ENCODE measurements around the gene GLOD5. TPM values are rescaled to one million over a fixed set of nuclear protein-coding genes. Genes with fewer than 3 reads are reported as not detected.
"Not testable (repeated sequence)": the region's sequence is repeated elsewhere in the genome, so short reads cannot be mapped to it uniquely, and the experiment has no call there.

GLOD5 gene
- total and polyA plus RNA-seq, 11 donors: not detected

DNA sequence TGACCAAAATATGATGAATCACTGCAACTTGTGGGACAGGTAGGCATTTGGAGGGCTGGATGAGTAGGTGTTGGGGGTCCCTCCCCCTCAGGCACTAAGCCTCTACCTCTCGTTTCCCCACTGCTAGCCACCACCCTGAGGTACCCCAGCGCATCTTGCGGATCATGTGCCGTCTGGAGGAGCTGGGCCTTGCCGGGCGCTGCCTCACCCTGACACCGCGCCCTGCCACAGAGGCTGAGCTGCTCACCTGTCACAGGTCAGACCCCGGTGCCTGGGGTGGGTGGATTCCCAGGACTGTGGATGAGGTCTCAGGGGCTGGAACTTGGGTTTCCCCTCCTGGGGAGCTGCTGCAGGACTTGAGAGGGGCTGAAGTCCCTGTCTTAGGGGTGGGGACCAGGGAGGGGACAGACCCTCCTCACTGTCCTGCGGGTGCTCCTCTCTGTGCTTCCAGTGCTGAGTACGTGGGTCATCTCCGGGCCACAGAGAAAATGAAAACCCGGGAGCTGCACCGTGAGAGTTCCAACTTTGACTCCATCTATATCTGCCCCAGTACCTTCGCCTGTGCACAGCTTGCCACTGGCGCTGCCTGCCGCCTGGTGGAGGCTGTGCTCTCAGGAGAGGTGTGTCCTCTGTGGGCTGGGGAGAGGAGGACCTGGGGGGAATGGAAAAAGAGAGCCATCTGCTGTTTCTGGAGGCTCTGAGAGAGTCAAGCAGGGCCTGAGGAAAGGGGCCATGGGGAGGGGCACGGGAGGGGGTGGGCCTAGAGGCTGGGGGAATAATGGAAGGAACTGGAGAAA, 54.7 kb downstream of the GLOD5 start:
- Histone ChIP-seq H3K27ac (no peak overlapping the region), H3K9me3 (no peaks in the 10 kb centered on the region), H3K4me1 (no peaks in the 10 kb centered on the region), H3K27me3 (no peaks in the 10 kb centered on the region), H3K36me3 (peaks cover 0 to 54% (median 25%) of the 10 kb centered on the region in 9 donors), H3K4me3 (no peak overlapping the region)
- TF ChIP-seq, protein P1, sequence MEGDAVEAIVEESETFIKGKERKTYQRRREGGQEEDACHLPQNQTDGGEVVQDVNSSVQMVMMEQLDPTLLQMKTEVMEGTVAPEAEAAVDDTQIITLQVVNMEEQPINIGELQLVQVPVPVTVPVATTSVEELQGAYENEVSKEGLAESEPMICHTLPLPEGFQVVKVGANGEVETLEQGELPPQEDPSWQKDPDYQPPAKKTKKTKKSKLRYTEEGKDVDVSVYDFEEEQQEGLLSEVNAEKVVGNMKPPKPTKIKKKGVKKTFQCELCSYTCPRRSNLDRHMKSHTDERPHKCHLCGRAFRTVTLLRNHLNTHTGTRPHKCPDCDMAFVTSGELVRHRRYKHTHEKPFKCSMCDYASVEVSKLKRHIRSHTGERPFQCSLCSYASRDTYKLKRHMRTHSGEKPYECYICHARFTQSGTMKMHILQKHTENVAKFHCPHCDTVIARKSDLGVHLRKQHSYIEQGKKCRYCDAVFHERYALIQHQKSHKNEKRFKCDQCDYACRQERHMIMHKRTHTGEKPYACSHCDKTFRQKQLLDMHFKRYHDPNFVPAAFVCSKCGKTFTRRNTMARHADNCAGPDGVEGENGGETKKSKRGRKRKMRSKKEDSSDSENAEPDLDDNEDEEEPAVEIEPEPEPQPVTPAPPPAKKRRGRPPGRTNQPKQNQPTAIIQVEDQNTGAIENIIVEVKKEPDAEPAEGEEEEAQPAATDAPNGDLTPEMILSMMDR (IDR thresholded peaks at IDR 0.05): no peak
- TF ChIP-seq POLR2A (IDR thresholded peaks at IDR 0.05): no peak
- peak in 1 of 4 donors; percentile 11 for ATAC-seq
- WGBS, 4 donors: 85 to 98% (median 92%) methylated on average over 18 of the region's 18 CpGs
- intact Hi-C loops (cut with DNase I): no loop called here
- DNase-seq: no peak

GRCh38 chrX:48818098-48818497, 56.6 kb downstream of the GLOD5 start:
- no peaks in the 10 kb centered on the region for H3K4me1 ChIP-seq
- peaks cover 0 to 49% (median 23%) of the 10 kb centered on the region in 9 donors for H3K36me3 ChIP-seq
- WGBS, 4 donors: 85 to 97% (median 93%) methylated on average over 13 to 16 of the region's 16 CpGs
- intact Hi-C loops (cut with DNase I): no loop called here
- no peak for TF ChIP-seq POLR2A (IDR thresholded peaks at IDR 0.05)
- TF ChIP-seq, protein P1 (IDR thresholded peaks at IDR 0.05): no peak
- H3K9me3 ChIP-seq: no peaks in the 10 kb centered on the region
- no peak overlapping the region for H3K27ac ChIP-seq
- ATAC-seq (no peak), DNase-seq (no peak)
- H3K4me3 ChIP-seq: no peak overlapping the region
- no peaks in the 10 kb centered on the region for H3K27me3 ChIP-seq

DNA sequence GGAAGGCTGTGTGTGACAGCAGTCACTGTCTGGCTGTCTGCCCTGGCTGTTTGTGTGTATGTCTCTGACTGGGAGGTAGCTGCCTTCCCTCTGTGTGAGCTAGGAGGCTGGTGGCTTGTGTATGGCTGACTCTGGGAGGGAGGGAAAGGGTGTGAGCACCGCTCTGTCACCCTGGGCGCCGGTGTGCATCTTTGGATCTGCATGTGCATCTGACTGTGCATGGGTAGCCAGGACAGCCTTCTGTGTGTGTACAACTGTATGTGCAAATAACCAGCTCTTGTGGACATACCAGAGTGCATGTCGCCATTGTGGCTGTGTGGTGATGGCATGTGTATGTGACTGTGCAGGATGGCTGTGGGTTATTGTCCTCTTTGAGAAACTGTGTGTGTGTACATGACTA, 57.3 kb downstream of the GLOD5 start:
- DNase-seq (no peak), ATAC-seq (no peak)
- 77 to 94% (median 86%) methylated on average over 4 of the region's 4 CpGs for WGBS, 4 donors
- intact Hi-C loops (cut with DNase I): no loop called here
- Histone ChIP-seq H3K4me1 (no peaks in the 10 kb centered on the region), H3K4me3 (no peak overlapping the region), H3K9me3 (no peaks in the 10 kb centered on the region), H3K36me3 (peaks cover 0 to 54% (median 28%) of the 10 kb centered on the region in 9 donors), H3K27ac (no peak overlapping the region), H3K27me3 (no peaks in the 10 kb centered on the region)
- TF ChIP-seq, protein P1 (IDR thresholded peaks at IDR 0.05): no peak
- no peak for TF ChIP-seq POLR2A (IDR thresholded peaks at IDR 0.05)

GRCh38 chrX:48819394-48819793, 57.8 kb downstream of the GLOD5 start:
- intact Hi-C loops (cut with DNase I); ATAC-seq: not testable (repeated sequence)
- peaks cover 0 to 52% (median 29%) of the 10 kb centered on the region in 9 donors for H3K36me3 ChIP-seq

More at GRCh38 chrX:48819394-48819793, 57.8 kb downstream of the GLOD5 start:
- DNase-seq, H3K4me1 ChIP-seq, H3K4me3 ChIP-seq, H3K27me3 ChIP-seq, H3K27ac ChIP-seq, H3K9me3 ChIP-seq: not testable (repeated sequence)
- 81 to 90% (median 86%) methylated on average over 9 of the region's 9 CpGs for WGBS, 4 donors
